Breast epithelium (tissue), 4 donors: Measurements from ENCODE around the gene ZNF468. TPM values are rescaled to one million over a fixed set of nuclear protein-coding genes. Genes with fewer than 3 reads are reported as not detected.
"Not testable (repeated sequence)": the region's sequence is repeated elsewhere in the genome, so short reads cannot be mapped to it uniquely, and the experiment has no call there.

ENCODE experiments used
- DNase-seq, 2 donors: peaks; one replicate each; pipeline ENCODE4 v3.0.0-alpha.2; 2019; ENCODE audit warnings: low spot score in 2 of 2
- H3K27ac ChIP-seq, 2 donors: fragments of 200-600 bp; sonication (generic) in 1 of 2; one replicate each; pipeline ENCODE4 v1.5.1; 2016 to 2019; ENCODE audit warnings: mild to moderate bottlenecking in 1 of 2
- H3K27me3 ChIP-seq, 2 donors: fragments of 200-600 bp; sonication (generic) in 1 of 2; one replicate each; pipeline versions ENCODE4 v1.5.1 to v1.6.0; 2017 to 2019; ENCODE audit warnings: control low read depth in 1 of 2, mild to moderate bottlenecking in 1 of 2
- H3K36me3 ChIP-seq: fragments of 200-600 bp; one replicate; pipeline ENCODE4 v1.5.1; 2019
- H3K4me1 ChIP-seq, 2 donors: fragments of 200-600 bp; sonication (generic); one replicate each; pipeline ENCODE4 v1.5.1; 2016 to 2019; ENCODE audit warnings: control low read depth in 1 of 2
- H3K4me3 ChIP-seq, 3 donors: fragments of 200-600 bp; sonication (generic); 1 replicate in 2 of 3; 2 replicates in 1 of 3; pipeline ENCODE4 v1.5.1; 2016 to 2019; ENCODE audit warnings: mild to moderate bottlenecking in 3 of 3, moderate library complexity in 2 of 3
- H3K9me3 ChIP-seq, 2 donors: fragments of 200-600 bp; sonication (generic) in 1 of 2; one replicate each; pipeline ENCODE4 v1.5.1; 2016 to 2019; ENCODE audit warnings: control low read depth in 1 of 2
- POLR2A ChIP-seq: fragments of 450-650 bp; IDR thresholded peaks from one replicate; pipeline ENCODE4 v1.6.1; 2016; ENCODE audit warnings: antibody characterized with exemption, mild to moderate bottlenecking, moderate library complexity
- POLR2AphosphoS5 ChIP-seq, 3 donors: sonication (generic); formaldehyde crosslinking; IDR thresholded peaks; one replicate each; pipeline ENCODE4 v1.6.1; 2017; ENCODE audit warnings: antibody characterized with exemption in 3 of 3
- intact Hi-C: fragments of 100-400 bp; cut with DNase I; formaldehyde crosslinking; loops from one replicate; pipeline ENCODE4 v1.15.1; 2023; ENCODE audit warnings: low total_unique reads
- total RNA-seq, 3 donors: library from RNA; depleted of rRNA; stranded (reverse); fragments of >200 nt; gene quantifications; one replicate each; pipeline ENCODE4 v1.1.0, GENCODE V29; 2016
- TF ChIP-seq, protein P1 (sequence below), 3 donors: fragments of 450-650 bp; IDR thresholded peaks; one replicate each; pipeline ENCODE4 v1.5.1; 2016 to 2017; ENCODE audit warnings: antibody characterized with exemption in 3 of 3, mild to moderate bottlenecking in 3 of 3, moderate library complexity in 3 of 3

Gene ZNF468
- total RNA-seq, 3 donors from 2014 or later = 14.9 to 38.2 (median 22.6) TPM

DNA sequence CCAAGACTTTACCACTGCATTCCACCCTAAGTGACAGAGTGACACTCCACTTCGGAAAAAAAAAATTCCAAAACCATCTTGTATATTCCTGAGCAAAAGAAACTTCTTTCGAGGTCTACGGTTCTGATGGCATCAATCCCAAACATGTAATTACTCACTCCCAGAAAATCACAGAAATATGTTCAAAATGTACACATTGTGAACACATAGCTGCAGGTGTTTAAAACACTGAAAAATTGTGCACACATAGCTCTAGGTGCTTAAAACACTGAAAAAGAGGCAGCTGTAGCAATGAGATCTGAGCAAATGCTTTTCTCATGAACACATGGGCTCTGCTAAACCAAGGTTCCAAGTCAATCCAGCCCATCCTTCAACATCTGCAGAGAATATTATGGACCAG lies 14.0 kb upstream of the ZNF468 start:
- Histone ChIP-seq H3K4me1 (no peaks in the 10 kb centered on the region), H3K36me3 (no peaks in the 10 kb centered on the region)
- no peak for DNase-seq

GRCh38 chr19:52868031-52868430 lies 10.6 kb upstream of the ZNF468 start:
- intact Hi-C loops, DNase-seq, H3K9me3 ChIP-seq, H3K4me1 ChIP-seq, H3K27me3 ChIP-seq, H3K27ac ChIP-seq, H3K4me3 ChIP-seq, H3K36me3 ChIP-seq: not testable (repeated sequence)

More for the DNA sequence above, 14.0 kb upstream of the ZNF468 start:
- TF ChIP-seq POLR2AphosphoS5 (IDR thresholded peaks at IDR 0.05) = no peak
- no peak for TF ChIP-seq POLR2A
- TF ChIP-seq, protein P1, sequence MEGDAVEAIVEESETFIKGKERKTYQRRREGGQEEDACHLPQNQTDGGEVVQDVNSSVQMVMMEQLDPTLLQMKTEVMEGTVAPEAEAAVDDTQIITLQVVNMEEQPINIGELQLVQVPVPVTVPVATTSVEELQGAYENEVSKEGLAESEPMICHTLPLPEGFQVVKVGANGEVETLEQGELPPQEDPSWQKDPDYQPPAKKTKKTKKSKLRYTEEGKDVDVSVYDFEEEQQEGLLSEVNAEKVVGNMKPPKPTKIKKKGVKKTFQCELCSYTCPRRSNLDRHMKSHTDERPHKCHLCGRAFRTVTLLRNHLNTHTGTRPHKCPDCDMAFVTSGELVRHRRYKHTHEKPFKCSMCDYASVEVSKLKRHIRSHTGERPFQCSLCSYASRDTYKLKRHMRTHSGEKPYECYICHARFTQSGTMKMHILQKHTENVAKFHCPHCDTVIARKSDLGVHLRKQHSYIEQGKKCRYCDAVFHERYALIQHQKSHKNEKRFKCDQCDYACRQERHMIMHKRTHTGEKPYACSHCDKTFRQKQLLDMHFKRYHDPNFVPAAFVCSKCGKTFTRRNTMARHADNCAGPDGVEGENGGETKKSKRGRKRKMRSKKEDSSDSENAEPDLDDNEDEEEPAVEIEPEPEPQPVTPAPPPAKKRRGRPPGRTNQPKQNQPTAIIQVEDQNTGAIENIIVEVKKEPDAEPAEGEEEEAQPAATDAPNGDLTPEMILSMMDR (IDR thresholded peaks at IDR 0.05) = no peak
- Histone ChIP-seq H3K4me3 (no peak overlapping the region), H3K27ac (no peak overlapping the region), H3K9me3 (no peaks in the 10 kb centered on the region), H3K27me3 (no peaks in the 10 kb centered on the region)
- intact Hi-C loops = no loop called here

GRCh38 chr19:52856540-52857377 lies 660 bp downstream of the ZNF468 start:
- H3K4me3 ChIP-seq = peak overlapping the region; percentile 66 to 77 (median 68)
- H3K27ac ChIP-seq = peak overlapping the region; percentile 59 to 60
- DNase-seq, H3K4me1 ChIP-seq, H3K36me3 ChIP-seq, intact Hi-C loops, H3K27me3 ChIP-seq, H3K9me3 ChIP-seq: not testable (repeated sequence)

DNA sequence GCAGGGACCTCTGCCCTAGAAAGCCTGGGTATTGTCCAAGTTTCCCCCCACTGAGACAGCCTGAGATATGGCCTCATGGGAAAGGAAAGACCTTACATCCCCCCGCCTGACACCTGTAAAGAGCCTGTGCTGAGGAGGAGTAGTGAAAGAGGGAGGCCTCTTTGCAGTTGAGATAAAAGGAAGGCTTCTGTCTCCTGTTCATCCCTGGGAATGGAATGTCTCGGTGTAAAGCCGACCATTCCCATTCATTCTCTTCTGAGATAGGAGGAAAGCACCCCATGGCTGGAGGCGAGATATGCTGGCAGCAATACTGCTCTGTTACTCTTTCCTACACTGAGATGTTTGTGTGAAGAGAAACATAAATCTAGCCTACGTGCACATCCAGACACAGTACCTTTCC lies 10.1 kb downstream of the ZNF468 start:
- intact Hi-C loops, DNase-seq, H3K27ac ChIP-seq, H3K4me1 ChIP-seq, H3K27me3 ChIP-seq, H3K4me3 ChIP-seq: not testable (repeated sequence)
- peaks cover 19 to 42% of the 10 kb centered on the region in 2 donors for H3K9me3 ChIP-seq
- H3K36me3 ChIP-seq = peaks cover 15% of the 10 kb centered on the region

GRCh38 chr19:52840825-52841465 lies 16.5 kb downstream of the ZNF468 start:
- intact Hi-C loops, H3K4me1 ChIP-seq, H3K27me3 ChIP-seq, H3K4me3 ChIP-seq, H3K27ac ChIP-seq, DNase-seq: not testable (repeated sequence)
- peaks cover 38 to 89% of the 10 kb centered on the region in 2 donors for H3K9me3 ChIP-seq
- peaks cover 22% of the 10 kb centered on the region for H3K36me3 ChIP-seq

GRCh38 chr19:52834289-52834688 lies 23.1 kb downstream of the ZNF468 start:
- DNase-seq, H3K4me3 ChIP-seq, H3K27ac ChIP-seq, H3K27me3 ChIP-seq, intact Hi-C loops, H3K4me1 ChIP-seq, H3K36me3 ChIP-seq: not testable (repeated sequence)
- H3K9me3 ChIP-seq = peaks cover 11 to 24% of the 10 kb centered on the region in 2 donors

- H3K4me1 ChIP-seq, intact Hi-C loops, H3K4me3 ChIP-seq, DNase-seq, H3K36me3 ChIP-seq, H3K27me3 ChIP-seq, H3K27ac ChIP-seq: not testable (repeated sequence)
- peaks cover 5 to 17% of the 10 kb centered on the region in 2 donors for H3K9me3 ChIP-seq
Measured at GRCh38 chr19:52833541-52833940, 23.9 kb downstream of the ZNF468 start.

DNA sequence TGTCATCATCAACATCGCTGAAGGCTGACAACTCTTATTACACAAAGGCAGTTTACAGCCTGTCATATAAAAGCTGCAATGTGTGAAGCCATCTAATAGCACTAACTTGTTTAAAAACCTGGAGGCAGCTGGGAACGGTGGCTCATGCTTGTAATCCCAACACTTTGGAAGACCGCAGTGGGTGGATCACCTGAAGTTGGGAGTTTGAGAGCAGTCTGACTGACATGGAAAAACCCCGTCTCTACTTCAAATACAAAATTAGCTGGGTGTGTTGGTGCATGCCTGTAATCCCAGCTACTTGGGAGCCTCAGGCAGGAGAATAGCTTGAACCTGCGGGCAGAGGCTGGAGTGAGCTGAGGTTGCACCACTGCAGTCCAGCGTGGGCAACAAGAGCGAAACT lies 27.6 kb downstream of the ZNF468 start:
- H3K36me3 ChIP-seq, H3K4me1 ChIP-seq, H3K4me3 ChIP-seq, intact Hi-C loops, H3K27ac ChIP-seq, H3K9me3 ChIP-seq, DNase-seq, H3K27me3 ChIP-seq: not testable (repeated sequence)
